NCI-H1930 (cell line): ENCODE data around the gene ACTA2.

Experiments used
- DNase-seq, 2 experiments: peaks; one replicate each; lab custom pipeline; 2025; lab: John Stamatoyannopoulos, UW

The ACTA2 gene

DNA sequence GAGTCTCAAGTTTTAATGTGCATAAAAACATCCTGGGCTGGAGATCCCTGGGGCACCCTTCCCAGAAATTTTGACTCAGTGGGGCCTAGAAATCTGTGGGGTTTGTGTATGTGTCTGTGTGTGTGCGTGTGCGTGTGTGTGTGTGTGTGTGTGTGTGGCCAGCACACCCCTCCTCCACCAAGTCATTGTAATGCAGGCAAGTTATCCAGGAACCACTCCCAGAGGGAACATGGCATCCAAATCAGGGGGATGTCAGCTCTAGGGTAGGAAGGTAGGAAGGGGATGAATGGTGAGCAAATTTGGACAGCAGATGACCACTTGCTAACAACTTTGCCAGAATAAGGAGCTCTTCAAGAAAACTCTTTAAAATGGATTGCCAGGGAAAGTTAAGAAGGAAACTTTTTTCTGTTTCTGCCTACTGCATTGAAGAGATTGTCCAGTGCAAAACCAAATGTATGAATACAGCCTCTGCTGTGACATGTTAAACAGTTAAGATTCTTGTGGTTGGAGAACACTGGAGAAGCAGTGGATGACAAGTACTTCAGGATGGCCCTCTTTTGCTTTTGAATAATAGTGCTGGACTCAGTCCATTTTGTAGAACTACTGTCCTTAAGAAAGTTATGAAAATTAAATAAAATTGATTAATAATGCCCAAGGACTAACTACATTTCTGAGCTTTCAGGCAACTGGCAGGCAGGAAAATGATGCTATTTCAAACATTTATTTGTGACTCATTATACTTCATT lies 60.2 kb downstream of the ACTA2 start:
- DNase-seq, result no peak

DNA sequence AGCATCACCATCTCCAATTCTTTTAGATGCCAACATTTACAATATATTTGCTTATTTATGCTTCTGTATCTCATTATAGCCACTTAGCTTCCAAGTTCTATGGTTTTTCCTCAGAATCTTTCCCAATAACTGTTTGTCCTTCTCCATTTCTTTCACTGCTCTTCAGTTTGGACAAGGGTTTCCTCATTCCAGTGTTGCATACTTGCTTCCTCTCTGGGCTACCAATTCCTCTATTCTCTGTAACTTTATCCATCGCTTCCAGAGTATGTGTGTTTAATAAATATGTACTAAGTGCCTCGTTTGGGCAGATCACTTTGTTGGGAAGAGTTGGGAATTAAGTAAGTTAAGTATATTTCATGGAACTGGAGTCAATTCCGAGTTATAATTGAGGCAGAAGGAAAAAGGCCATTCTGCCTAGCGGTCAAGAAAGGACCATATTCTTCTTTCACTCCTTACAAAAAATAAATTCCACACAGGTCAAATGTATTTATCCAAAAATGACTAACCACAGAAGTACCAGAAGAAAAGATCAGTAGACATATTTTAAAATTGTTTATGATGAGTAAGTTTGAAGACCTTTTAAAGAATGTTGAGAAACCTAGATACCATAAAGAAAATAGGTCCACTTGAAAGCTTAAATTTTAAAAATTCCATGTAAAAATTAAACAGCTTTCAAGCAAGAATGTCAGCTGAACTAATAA lies 61.7 kb downstream of the ACTA2 start:
- DNase-seq, result no peak

DNA sequence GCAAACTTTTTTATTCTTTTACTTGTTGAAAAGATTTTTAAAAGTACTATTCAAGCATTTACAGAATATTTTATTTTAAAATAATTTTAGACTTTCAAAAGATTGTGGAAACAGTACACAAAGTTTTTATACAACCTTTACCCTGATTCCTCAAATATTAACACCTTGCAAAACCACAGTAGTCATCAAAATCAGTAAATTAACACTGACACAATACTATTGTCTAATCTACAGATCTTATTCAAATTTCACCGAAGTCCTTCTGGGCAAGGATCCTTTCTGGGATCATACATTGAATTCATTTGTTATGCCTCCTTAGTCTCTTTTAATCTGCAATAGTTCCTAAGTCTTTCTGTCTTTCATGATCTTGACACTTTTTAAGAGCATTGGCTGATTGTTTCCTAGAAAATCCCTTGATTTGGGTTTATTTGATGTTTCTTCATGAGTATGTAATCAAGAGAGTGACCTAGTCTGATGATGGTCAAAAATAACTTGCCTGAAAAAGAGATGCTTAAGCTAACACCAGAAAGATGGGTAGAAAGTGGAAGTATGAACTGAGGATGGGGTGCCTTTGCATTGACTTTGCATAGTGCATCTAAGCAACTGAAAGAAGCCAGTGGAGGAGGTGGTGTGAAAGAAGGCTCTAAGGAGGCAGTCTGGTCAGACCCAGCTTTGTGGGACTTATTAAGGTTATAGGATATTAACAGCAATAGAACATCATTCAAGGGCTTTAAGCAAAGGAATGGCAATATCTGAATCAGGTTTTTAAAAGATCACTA lies 62.8 kb downstream of the ACTA2 start:
- no peak for DNase-seq

DNA sequence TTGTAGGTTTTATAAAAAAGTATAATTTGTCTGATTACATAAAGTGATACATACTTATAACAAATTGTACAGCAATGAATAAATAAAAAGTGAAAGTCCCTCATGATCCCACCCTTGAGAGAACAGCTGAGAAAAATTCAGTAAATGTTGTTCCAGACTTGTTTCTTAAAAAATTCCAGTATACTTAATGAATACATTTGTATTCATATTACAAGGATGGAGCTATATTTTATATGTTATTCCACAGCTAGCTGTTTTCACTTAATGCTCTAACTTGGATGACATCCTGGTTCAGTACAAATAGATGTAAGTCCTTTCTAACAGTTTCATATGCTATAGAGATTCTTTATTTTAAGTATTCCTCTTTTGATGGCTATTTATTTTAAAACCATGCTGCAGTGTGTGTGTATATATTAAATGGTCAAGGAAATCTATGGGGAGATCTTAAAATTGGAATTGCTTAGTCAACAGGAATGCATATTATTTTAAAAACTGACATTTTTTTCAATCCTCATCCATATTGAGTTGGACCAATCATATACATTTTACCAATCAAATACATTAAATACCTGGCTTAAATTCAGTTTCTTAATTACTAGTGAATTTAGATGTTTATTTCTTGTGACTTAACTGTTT lies 63.6 kb downstream of the ACTA2 start:
- DNase-seq, result no peak

DNA sequence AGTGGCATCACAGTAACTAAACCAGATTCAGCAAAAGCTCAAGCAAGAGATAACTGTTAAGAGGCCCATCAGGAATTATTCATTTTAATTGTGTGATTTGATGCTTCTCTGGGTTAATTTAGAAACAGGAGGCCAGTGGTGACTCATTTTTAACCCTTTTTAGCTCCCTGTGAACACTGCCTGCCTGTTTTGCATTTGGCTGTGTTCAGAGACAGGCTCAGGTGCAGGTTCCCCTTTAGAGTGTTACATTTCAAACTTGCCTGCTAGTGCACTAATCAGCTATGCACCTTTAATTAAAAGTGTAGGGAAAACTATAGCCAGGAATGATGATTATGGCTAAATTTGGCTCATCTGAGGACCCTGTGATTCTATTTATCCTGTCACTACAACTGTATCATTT lies 66.0 kb downstream of the ACTA2 start:
- no peak for DNase-seq
